ENCODE data around the gene RGS5. TPM values are rescaled to one million over a fixed set of nuclear protein-coding genes. Genes with fewer than 3 reads are reported as not detected.

Gene RGS5
- total and polyA plus RNA-seq, 8 donors = 29.4 to 314 (median 127) TPM

DNA sequence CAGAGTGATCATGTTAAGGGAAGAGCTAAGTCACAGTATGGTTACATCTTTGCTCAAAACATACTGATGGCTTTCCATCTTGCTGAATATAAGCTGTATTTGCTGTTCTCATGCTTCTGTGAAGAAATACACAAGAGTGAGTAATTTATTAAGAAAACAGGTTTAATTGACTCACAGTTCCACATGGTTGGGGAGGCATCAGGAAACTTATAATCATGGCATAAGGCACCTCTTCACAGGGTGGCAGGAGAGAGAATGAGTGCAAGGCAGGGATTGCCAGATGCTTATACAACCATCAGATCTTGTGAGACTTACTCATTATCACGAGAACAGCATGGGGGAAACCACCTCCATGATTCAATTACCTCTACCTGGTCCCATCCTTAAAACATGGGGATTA, 24.4 kb upstream of the RGS5 start:
- H3K4me3 ChIP-seq = no peak overlapping the region
- intact Hi-C loops (cut with DNase I; ENCODE audit: low total_unique reads) = no loop called here
- no peaks in the 10 kb centered on the region for H3K27me3 ChIP-seq
- DNase-seq = no peak
- no peaks in the 10 kb centered on the region for H3K36me3 ChIP-seq
- peaks cover 0 to 5% (median 0%) of the 10 kb centered on the region in 4 donors for H3K9me3 ChIP-seq
- H3K4me1 ChIP-seq = peaks cover 0 to 5% (median 2%) of the 10 kb centered on the region in 4 donors
- TF ChIP-seq, protein P1, sequence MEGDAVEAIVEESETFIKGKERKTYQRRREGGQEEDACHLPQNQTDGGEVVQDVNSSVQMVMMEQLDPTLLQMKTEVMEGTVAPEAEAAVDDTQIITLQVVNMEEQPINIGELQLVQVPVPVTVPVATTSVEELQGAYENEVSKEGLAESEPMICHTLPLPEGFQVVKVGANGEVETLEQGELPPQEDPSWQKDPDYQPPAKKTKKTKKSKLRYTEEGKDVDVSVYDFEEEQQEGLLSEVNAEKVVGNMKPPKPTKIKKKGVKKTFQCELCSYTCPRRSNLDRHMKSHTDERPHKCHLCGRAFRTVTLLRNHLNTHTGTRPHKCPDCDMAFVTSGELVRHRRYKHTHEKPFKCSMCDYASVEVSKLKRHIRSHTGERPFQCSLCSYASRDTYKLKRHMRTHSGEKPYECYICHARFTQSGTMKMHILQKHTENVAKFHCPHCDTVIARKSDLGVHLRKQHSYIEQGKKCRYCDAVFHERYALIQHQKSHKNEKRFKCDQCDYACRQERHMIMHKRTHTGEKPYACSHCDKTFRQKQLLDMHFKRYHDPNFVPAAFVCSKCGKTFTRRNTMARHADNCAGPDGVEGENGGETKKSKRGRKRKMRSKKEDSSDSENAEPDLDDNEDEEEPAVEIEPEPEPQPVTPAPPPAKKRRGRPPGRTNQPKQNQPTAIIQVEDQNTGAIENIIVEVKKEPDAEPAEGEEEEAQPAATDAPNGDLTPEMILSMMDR (IDR thresholded peaks at IDR 0.05) = no peak
- TF ChIP-seq EP300 (IDR thresholded peaks at IDR 0.05) (no peak), POLR2A (IDR thresholded peaks at IDR 0.05) (no peak), POLR2AphosphoS5 (IDR thresholded peaks at IDR 0.05) (no peak)
- WGBS, 5 donors = 78 to 100% (median 100%) methylated on average over 1 of the region's 1 CpG
- no peak overlapping the region for H3K27ac ChIP-seq

DNA sequence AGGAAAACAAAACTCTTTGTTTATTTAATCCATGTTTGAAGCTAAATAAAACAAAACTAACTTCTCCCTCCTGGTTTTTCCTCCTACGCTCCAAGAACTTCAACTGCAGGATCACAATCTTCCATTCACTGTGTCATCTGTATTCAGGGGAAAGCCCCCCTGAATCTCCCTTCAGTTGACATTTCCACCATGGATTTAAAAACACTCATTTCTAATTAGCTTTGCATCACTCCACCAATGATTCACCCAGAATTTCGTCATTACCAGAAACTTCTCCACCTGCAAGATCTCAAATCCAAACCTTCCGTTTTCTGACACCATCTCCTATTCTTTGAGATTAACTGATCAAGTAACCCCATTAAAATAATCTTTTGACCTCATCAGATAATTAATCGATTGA, 10.9 kb upstream of the RGS5 start:
- Histone ChIP-seq H3K27ac (no peak overlapping the region), H3K4me1 (no peaks in the 10 kb centered on the region), H3K9me3 (no peaks in the 10 kb centered on the region), H3K27me3 (no peaks in the 10 kb centered on the region), H3K4me3 (no peak overlapping the region), H3K36me3 (no peaks in the 10 kb centered on the region)
- no peak for DNase-seq
- TF ChIP-seq POLR2AphosphoS5 (IDR thresholded peaks at IDR 0.05) = no peak
- no peak for TF ChIP-seq POLR2A (IDR thresholded peaks at IDR 0.05)
- TF ChIP-seq, protein P1 (IDR thresholded peaks at IDR 0.05) = no peak
- TF ChIP-seq EP300 (IDR thresholded peaks at IDR 0.05) = no peak
- 74 to 85% (median 81%) methylated on average over 4 of the region's 4 CpGs for WGBS, 5 donors
- intact Hi-C loops (cut with DNase I; ENCODE audit: low total_unique reads) = no loop called here

DNA sequence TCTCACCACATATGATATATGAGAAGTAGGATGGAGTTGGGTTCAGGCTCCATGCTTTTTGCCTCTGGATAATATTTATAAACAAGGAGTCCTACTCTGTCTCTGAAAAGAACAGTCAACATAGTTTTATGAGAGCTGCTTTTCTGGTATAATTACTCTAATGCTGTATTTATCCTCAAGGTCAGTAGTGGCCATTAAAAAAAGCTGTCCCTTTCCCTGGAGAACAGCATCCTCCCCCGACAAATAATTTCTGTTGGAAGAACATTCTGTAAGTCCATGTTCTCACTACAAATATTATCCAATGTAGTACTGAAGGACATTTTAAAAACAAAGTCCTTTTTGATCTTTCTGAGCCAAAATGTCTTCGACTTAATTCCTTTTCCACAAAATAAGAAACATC, 9.0 kb upstream of the RGS5 start:
- TF ChIP-seq EP300 (IDR thresholded peaks at IDR 0.05) (no peak), POLR2A (IDR thresholded peaks at IDR 0.05) (no peak), POLR2AphosphoS5 (IDR thresholded peaks at IDR 0.05) (no peak)
- TF ChIP-seq, protein P1 (IDR thresholded peaks at IDR 0.05) = no peak
- no peaks in the 10 kb centered on the region for H3K9me3 ChIP-seq
- intact Hi-C loops (cut with DNase I; ENCODE audit: low total_unique reads) = no loop called here
- 51 to 87% (median 84%) methylated on average over 2 of the region's 2 CpGs for WGBS, 5 donors
- H3K4me1 ChIP-seq = no peaks in the 10 kb centered on the region
- H3K27ac ChIP-seq = no peak overlapping the region
- no peak for DNase-seq
- H3K36me3 ChIP-seq = no peaks in the 10 kb centered on the region
- no peak overlapping the region for H3K4me3 ChIP-seq
- H3K27me3 ChIP-seq = no peaks in the 10 kb centered on the region

DNA sequence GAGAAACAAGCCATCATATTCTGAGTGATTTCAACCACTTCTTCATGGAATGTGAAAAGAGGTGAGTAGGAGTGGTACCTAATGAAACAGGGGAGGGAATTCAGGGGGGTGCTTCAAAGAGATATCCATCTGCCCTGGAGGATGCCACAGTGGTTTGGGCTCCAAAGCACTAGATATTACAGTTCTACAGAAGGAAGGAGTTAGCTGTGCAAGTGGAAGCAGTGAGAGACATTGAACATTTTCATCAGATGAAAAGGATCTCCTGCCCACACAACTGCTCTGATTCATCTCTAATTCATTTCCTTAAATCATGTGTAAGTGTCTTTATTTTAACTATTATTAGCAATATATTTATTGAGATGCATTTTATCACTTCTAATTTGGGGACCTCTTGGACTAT, 2.8 kb upstream of the RGS5 start:
- Histone ChIP-seq H3K27me3 (no peaks in the 10 kb centered on the region), H3K27ac (no peak overlapping the region), H3K36me3 (no peaks in the 10 kb centered on the region), H3K4me1 (peaks cover 0 to 22% (median 10%) of the 10 kb centered on the region in 4 donors), H3K9me3 (no peaks in the 10 kb centered on the region), H3K4me3 (no peak overlapping the region)
- intact Hi-C loops (cut with DNase I; ENCODE audit: low total_unique reads) = no loop called here
- no peak for DNase-seq
- TF ChIP-seq, protein P1 (IDR thresholded peaks at IDR 0.05) = no peak
- TF ChIP-seq POLR2A (IDR thresholded peaks at IDR 0.05) = no peak
- TF ChIP-seq EP300 (IDR thresholded peaks at IDR 0.05) = no peak
- no peak for TF ChIP-seq POLR2AphosphoS5 (IDR thresholded peaks at IDR 0.05)
